GM18858 (cell line): ENCODE measurements around the gene TSPOAP1.

ENCODE experiments used
- ATAC-seq: cut with Tn5 transposase; IDR thresholded peaks from one replicate; pipeline ENCODE4 v1.9.1; 2021; ENCODE audit not compliant: unreplicated experiment

Gene TSPOAP1

DNA sequence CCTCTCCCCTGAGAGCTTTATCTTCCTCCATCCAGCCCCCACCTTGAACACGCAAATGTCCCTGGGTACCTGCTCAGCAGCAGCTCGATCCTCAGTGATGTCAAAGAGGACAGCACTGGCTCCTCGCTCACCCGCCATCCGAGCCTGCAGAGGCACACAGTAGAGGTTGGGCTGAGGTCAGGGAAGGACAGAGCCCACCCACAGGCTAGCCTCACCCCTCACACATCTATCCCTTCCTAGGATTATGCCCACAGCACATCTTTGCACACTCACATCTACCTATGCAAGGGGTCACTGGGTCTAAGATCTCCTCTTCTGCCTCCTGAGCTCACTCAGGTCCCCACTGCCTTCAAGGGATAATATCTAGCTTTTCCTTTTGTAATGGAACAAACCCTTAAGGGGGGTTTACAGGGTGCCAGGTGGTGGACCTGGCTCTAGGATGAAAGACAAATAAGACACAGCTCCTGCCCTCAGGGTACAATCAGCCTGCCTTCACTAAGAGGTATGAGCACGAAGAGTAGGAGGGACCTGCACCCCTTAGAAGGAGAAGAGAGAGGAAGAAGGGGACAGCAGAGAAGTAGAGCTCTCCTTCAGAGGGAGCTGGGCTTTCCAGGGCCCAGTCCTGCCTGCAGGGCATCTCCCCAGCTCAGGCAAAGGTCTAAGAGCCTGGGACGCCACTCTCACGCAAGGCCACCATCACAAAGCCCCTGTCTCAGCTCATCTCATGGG lies 35.0 kb upstream of the TSPOAP1 start:
- ATAC-seq, result no peak

DNA sequence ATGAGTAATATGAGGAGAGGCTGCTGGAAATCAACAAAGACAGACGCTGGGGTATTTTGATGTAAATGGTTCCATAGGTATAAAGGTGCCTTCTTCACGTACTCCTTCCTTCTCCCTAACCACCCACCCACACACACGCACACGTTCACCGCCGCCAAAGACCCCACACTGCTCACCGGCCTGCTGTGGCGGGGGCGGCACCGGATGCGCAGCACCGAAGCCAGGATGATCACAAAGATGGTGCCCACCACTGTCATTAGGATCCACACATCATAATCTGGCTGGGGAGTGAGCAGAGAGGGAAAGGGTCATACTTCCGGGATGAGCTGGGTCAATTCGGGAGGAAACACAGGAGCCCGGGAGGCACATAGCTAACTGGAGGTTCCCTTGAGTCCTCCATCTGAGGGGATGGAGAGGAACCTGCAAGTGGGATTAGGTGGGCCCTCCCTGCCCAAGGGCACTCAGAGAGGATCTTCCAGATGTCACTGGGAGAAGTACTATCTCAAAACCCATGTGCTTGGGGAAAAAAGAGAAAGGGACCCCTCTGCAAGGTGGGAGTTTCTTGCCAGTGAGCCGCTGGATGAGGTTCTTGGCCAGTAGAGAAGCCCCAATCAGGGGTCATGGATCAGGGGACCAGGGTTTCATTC lies 33.9 kb upstream of the TSPOAP1 start:
- no peak for ATAC-seq

GRCh38 chr17:58360296-58361063 lies 31.9 kb upstream of the TSPOAP1 start:
- ATAC-seq, result no peak

GRCh38 chr17:58358408-58359172 lies 30.0 kb upstream of the TSPOAP1 start:
- ATAC-seq, result no peak

DNA sequence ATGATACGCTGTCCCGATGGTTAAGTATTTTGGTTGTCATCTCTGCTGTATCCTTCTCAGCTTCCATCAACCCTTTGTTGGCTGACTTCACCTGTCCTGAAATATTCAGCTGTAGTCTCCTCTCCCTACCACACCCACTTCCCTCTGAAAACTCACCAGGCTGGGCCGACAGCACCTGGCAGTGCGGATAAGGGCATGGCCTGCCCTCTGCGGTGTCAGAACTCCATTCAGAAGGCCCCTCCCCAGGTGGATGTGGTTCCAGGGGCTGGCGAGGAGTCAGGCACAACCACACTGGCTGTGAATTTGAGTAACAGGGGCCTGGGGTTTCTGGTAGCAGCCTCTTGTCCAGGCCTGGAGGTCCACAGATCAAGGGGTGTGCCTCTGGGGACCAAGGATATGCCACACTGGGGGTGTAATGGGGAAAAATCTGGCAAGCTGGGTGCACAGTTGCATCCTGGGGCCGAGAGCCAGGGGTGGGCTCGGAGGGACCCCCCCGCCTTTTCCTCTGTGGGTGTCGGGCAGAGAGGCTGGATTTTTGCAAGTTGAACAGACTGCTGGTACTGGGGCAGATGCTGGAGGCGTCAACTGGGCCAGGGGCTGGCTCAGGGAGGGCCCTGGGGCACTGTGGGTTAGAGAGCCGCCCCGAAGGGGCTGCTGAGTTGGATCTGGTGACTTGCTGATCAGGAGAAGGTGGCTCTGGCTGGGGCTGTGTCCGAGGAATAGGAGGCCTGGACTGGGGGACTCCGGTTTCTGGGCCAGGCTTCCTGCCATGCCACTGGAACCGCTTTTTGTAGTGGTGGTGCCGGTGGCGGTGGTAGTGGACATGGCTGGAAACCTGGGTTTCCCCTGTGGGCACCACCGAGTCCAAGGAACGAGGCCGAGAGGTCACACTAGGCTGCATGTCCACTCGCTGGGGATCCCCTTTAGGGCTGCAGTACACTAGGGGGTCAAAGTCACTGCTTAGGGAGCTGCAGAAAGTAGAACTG lies 29.0 kb upstream of the TSPOAP1 start:
- ATAC-seq, result no peak

DNA sequence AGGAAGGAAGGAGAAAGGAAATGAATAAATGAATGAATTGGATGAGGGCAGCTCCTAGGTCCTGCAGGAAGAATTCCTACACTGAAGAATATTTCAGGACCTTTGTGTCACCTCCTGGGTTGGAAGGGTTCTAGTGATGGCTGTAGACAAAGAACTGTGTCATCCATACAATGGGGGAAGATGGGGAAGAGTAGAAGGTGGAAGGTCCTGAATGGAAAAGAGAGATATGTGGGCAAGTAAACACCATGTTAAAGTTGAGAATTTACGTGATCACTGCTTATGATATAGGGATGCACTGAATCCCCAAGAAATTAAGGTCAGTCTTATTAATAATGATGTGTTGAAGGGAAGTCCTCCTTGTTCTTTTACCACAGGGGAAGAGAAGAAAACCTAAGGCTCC lies 27.6 kb upstream of the TSPOAP1 start:
- no peak for ATAC-seq

DNA sequence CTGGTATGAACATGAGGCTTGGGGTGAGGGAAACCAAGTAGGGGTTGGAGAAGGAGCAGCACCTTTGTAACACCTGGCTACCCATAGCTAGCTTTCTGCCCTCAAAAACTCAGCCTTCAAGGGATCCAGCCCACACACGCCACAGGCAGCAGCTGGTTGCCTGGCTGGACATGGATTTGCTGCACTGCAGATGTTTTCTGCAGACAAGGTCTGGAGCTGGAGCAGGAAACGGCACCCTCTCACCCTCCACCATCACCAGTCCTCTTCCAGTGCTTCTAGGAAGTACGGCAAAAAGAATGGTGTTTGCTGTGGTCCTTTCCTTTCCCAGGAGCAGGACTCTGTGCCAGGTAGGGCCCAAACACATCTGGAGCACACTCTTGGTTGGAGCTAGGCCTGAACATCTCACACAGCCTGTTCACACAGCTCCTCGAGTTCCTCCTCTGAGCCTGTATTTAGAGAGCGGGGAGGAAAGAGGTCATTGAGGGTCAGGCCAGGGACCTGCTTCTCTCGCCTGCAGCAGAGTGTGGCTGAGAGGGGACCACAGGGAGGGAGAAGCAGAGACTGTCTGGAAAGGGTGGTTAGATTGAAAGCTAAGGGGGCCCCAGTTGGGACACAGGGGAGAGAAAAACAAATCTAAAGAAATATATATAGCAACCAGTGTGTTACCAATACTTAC lies 26.1 kb upstream of the TSPOAP1 start:
- no peak for ATAC-seq

DNA sequence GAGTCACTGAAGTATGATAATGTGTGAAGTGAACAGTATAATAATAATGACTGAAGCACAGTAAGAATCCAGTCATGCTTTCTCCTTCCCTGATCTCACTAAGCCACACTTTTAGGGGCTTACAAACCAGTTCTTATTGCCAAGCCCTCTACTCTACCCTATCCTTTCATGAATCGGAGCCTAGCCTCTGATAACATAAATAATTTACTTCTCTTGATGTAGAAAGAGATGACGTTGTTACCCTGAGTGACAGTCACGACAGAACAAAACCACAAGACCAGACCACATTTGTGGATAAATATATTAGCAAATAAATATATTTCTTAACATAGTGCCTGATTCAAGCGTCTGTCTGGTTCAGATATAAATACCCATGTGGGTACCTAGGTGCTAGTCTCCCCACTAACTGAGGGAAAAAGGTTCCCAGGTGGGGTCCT lies 24.8 kb upstream of the TSPOAP1 start:
- no peak for ATAC-seq

- ATAC-seq, result no peak
These were observed 24.2 kb upstream of the TSPOAP1 start for GRCh38 chr17:58352596-58353388.

DNA sequence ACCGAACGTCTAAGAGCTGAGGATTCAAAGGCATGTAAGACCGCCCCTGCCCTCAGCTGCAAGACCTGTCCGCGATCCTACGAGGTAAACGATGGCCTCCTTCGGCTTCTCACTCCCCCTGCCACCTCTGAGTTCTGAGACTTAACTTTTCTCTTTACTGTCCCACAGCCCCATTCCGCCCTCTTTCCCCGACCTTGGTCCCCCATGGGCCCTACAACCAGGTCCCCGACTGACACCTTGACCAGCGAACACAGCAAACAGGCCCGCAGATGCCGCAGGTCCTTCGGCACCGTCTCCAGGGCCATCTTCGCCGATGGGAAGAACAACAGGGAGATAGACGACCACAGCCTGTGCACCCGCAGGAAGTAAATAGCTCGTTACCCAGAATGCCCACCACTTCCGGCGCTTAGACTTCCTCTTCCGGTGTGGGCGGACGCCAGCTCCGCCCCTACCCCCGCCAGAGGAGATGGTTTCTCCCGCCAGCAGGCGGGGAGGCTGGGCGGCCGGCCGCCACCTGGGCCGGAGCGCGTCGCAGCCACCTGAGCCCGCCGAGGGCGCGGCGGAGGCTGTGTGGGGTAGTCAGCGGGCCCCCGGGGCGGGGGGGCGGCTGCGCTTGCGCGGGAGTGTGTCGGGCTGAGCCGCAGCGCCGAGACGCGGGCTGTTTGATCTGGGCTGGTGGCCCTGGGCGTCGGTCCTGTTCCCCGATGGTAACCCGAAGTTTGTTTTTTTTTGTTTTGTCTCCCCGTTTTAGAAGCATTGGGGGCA lies 23.4 kb upstream of the TSPOAP1 start, which contains the start of gene SUPT4H1:
Gene SUPT4H1 (minus strand): TSS at position 371 of the 765 bp plus-strand sequence. CDS start 66 bp downstream, at position 305.
- ATAC-seq, result peak; percentile 70

DNA sequence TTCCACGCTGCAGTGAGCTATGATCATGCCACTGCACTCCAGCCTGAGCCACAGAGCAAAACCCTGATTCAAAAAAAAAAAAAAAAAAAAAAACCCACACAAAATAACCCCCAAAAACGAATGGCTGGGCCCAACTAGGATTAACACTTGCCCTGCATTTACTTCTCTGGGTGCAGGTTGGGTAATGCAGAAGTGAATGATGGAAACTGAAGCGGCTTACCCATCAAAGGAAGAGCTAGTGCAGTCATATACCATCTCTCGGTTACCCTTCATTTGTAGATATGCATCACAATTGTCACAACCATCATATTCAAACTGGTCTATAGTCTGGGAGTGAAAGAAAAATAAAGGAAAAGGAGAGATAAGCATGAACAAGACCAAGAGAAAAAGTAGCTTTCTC lies 22.6 kb upstream of the TSPOAP1 start:
- no peak for ATAC-seq

GRCh38 chr17:58348038-58348437 lies 19.4 kb upstream of the TSPOAP1 start:
- no peak for ATAC-seq

DNA sequence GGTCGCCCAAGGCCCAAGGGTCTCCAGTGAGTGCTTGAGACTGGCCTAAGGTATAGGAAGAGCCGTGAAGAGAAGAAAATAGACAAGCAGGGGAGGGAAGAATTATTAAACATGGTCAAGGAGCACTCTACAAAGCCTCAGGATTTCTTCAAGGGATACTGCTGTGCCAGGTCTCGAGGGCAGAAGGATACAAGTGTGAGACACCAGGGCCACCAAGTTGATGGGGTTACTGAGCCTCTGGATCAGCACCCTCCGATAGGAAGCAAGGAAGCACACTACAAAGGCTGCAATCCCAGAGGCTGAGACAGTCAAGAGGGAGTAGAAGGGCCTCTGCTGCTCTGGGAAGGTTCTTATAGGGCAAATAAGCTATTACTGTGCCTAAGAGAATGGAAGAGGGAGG lies 16.9 kb upstream of the TSPOAP1 start:
- no peak for ATAC-seq

DNA sequence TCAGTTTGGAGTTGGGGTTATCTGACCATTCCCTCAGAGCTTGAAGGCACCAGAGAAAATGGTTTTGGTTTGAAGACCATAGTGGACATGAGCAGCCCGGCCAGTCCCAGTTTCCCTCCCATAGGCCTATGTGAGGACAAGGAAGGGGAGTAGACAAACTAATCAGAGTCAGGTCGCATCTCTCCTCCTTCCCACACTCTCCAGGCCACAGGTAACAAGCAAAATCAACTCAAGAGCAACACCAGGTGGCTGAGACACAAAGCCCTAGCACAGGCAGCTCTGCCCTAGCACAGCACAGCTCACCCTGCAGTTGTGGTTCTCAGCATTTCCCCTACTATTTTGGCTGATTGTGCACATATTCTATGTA lies 16.2 kb upstream of the TSPOAP1 start:
- peak; percentile 31 for ATAC-seq

DNA sequence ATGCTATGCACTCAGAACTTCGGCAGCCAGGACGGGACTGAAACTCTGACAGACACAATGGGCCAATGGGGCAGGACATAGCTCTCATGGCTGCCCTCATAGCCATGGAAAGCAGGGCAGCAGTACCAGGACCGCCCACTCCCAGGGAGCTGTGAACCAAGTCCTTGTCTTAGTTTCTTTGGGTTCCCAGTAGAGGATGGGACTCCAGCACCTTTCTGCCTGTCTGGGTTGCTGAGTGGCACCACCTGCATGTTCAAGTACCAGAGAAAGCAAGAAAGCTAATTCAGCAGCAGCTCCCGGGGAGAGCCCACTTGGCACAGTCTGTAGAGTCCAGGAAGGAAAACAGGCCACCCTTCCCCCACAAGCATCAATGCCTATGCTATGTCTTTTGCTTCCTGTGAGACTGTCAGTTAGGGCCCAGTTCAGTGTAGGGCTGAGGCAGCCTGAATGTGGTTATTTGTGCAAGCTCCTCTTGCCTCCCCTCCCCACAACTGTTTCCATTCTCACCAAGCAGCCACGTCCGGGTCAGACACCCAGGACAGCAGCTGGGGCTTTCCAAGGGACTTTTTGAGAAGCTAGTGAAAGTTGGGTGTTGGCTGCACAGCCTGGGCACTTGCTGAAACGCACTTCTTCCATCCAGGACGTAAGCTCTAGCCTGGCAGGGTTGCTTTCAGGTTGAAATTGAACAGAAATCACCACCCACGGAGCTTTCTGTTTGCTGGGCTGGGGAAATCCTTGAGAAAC lies 15.6 kb upstream of the TSPOAP1 start:
- peak; percentile 65 for ATAC-seq

DNA sequence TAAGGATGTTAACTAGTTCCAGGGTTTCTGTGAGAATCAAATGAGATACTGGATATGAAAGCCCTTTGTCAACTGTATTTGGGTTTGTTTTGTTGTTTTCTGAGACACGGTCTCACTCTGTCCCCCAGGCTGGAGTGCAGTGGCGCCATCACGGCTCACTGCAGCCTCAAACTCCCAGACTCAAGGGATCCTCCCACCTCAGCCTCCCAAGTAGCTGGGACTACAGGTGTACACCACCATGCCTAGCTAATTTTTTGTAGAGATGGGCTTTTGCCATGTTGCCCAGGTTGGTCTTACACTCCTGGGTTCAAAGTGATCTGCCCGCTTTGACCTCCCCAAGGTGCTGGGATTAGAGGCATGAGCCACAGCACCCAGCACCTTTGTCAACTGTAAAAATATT lies 14.5 kb upstream of the TSPOAP1 start:
- no peak for ATAC-seq

DNA sequence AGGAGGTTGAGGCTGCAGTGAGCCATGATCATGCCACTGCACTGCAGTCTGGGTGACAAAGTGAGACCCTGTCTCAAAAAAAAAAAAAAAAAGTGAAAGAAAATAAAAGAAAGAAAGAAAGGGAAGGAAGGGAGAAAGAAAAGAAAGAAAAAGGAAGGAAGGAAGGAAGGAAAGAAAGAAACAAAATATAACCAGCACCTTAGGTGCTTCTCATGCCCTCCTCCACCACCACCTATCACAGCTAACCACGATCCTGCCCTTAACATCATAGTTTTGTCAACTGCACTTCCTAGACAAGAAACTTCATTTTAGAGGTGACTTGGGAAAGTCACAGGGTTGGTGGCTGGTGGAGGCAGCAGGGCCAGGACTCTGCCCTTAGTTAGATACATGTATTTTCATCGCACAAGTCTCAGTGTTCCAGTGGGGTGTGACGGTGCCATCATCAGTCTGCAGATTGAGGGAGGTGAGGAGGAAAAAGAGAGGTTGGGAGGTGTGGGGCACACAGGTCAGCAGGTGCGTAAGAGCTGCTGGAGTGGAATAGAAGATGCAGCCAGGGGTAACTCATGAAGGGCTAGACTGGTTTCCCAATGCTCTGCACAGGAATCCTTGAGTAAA lies 13.4 kb upstream of the TSPOAP1 start:
- ATAC-seq, result no peak
